Placental epithelial cell (primary cell): ENCODE results near the gene RBM25. TPM values are rescaled to one million over a fixed set of nuclear protein-coding genes. Genes with fewer than 3 reads are reported as not detected.

ENCODE experiments used
- small RNA-seq: library from RNA; depleted of rRNA; stranded (forward); fragments of <200 nt; gene quantifications from one replicate; pipeline ENCODE3, GENCODE V24; 2012
- total RNA-seq: library from RNA; depleted of rRNA; stranded (reverse); fragments of >200 nt; gene quantifications from 2 replicates; pipeline ENCODE4 v1.2.3, GENCODE V29; 2012

RBM25 gene
- 33.3 and 37.7 TPM in 2 replicates for total RNA-seq

DNA sequence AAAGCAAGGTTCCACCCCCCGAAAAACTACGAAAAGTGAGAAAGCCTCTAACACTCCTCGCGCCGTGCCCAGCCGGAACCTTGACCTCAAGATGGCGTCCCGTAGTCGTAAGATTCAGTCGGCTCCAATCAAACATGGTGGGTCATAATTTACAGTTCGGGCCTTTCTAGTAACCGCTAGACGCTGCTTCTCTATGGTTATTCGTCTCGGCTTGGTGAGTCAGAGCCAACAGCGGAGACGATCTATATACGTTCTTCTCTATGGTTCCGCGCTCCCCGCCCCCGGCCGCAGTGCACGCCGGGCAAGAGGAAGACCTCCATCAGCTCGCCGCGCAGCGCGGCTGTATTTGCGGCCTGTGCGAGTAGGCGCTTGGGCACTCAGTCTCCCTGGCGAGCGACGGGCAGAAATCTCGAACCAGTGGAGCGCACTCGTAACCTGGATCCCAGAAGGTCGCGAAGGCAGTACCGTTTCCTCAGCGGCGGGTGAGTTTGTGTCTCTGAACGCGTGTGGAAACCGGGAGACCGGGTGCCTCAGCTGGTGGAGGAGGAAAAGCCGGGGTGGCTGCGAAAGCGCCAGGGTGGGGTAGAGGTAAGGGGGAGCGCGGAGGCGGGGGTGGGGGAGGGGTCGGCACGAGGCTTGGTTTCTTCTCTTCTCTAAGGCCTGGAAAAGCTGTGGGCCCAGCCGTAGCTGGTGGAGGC, at the start of gene RBM25:
RBM25 (plus strand) TSS at position 311 of the 698 bp plus-strand sequence. CDS start 13,108 bp downstream, outside the sequence.

GRCh38 chr14:73026845-73027542, 31.3 kb upstream of the RBM25 start, which contains the start of gene ZFYVE1:
Gene ZFYVE1 (minus strand): TSS chr14:73027106. CDS start chr14:73024508, 2,598 bp downstream.

DNA sequence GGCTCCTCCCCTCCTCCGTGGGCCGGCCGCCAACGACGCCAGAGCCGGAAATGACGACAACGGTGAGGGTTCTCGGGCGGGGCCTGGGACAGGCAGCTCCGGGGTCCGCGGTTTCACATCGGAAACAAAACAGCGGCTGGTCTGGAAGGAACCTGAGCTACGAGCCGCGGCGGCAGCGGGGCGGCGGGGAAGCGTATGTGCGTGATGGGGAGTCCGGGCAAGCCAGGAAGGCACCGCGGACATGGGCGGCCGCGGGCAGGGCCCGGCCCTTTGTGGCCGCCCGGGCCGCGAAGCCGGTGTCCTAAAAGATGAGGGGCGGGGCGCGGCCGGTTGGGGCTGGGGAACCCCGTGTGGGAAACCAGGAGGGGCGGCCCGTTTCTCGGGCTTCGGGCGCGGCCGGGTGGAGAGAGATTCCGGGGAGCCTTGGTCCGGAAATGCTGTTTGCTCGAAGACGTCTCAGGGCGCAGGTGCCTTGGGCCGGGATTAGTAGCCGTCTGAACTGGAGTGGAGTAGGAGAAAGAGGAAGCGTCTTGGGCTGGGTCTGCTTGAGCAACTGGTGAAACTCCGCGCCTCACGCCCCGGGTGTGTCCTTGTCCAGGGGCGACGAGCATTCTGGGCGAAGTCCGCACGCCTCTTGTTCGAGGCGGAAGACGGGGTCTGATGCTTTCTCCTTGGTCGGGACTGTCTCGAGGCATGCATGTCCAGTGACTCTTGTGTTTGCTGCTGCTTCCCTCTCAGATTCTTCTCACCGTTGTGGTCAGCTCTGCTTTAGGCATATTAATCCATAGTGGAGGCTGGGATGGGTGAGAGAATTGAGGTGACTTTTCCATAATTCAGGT, 78.3 kb downstream of the RBM25 start, which contains the start of gene PSEN1:
PSEN1 (plus strand) TSS at position 121 of the 839 bp plus-strand sequence. CDS start 11,513 bp downstream, outside the sequence.

Small RNAs within 50 kb of the gene (small RNA-seq; reads per million reads assigned to genes)
- gene RN7SL586P = not detected

Other genes starting within 250 kb of the RBM25 start
- 0.11 TPM in 1 of 2 replicates, not detected in the other for gene DPF3, start 164.4 kb upstream of the RBM25 start, total RNA-seq
- gene DCAF4, start 132.1 kb upstream of the RBM25 start, total RNA-seq = 21.6 and 33.6 TPM in 2 replicates
- 25.8 and 34.9 TPM in 2 replicates for gene ZFYVE1, start 31.4 kb upstream of the RBM25 start, total RNA-seq
- gene PSEN1, start 78.0 kb downstream of the RBM25 start, total RNA-seq = 35.3 and 43.3 TPM in 2 replicates
- 4.4 and 6.7 TPM in 2 replicates for gene PAPLN, start 179.0 kb downstream of the RBM25 start, total RNA-seq